Measurements from ENCODE around the gene YKT6.

Gene YKT6

GRCh38 chr7:44215531-44215930, 14.8 kb downstream of the YKT6 start:
- Histone ChIP-seq H3K4me3 (ENCODE audit: low read length in 2 of 2) (peak overlapping the region in 1 of 2 donors; percentile 24), H4K91ac (ENCODE audit: low read depth, low read length, poor library complexity) (no peak overlapping the region), H3K4ac (ENCODE audit: low read length) (no peak overlapping the region), H3K9ac (ENCODE audit: low read depth, low read length, poor library complexity) (no peak overlapping the region), H3K27me3 (ENCODE audit: control insufficient read depth in 3 of 3, insufficient read depth in 3 of 3, low read depth in 1 of 3, low read length in 3 of 3) (no peaks in the 10 kb centered on the region), H3K27ac (replicated peaks; ENCODE audit: low read length) (no peak overlapping the region), H4K8ac (ENCODE audit: low read depth, low read length) (no peak overlapping the region), H2BK120ac (ENCODE audit: low read depth, low read length) (no peak overlapping the region), H3K4me2 (ENCODE audit: insufficient read depth, low read length, poor library complexity, severe bottlenecking) (no peak overlapping the region), H2BK12ac (ENCODE audit: low read length) (no peak overlapping the region), H3K79me1 (ENCODE audit: low read depth, low read length) (no peaks in the 10 kb centered on the region), H2AK5ac (ENCODE audit: low read depth, low read length) (no peak overlapping the region), H3K14ac (ENCODE audit: low read length) (no peak overlapping the region), H3K36me3 (replicated peaks in 1 of 2; ENCODE audit: control insufficient read depth in 2 of 2, insufficient read depth in 2 of 2, low read length in 2 of 2) (peaks cover 15 to 35% of the 10 kb centered on the region in 2 donors), H2AFZ (ENCODE audit: low read length) (no peak overlapping the region), H2BK15ac (ENCODE audit: low read length) (no peak overlapping the region), H3K23ac (ENCODE audit: low read depth, low read length, poor library complexity) (no peak overlapping the region), H3K4me1 (ENCODE audit: control insufficient read depth in 2 of 2, insufficient read depth in 1 of 2, low read depth in 1 of 2, low read length in 2 of 2) (peaks cover 19 to 22% of the 10 kb centered on the region in 2 donors), H2BK5ac (ENCODE audit: low read length) (no peak overlapping the region), H3K18ac (ENCODE audit: low read length) (no peak overlapping the region), H3K9me3 (replicated peaks in 1 of 2; ENCODE audit: control insufficient read depth in 2 of 2, insufficient read depth in 1 of 2, low read depth in 1 of 2, low read length in 2 of 2) (peaks cover 4 to 7% of the 10 kb centered on the region in 2 donors)
- no peak for DNase-seq (ENCODE audit: low spot score)
- no CpG with 5 or more reads among the region's 7 CpGs for WGBS, 2 donors (ENCODE audit: extremely low coverage in 2 of 2, insufficient read length in 2 of 2, insufficient replicate concordance in 1 of 2)

- no peak overlapping the region for H2BK5ac ChIP-seq (ENCODE audit: low read length)
- H3K79me1 ChIP-seq (ENCODE audit: low read depth, low read length): no peaks in the 10 kb centered on the region
- no peak overlapping the region for H2BK15ac ChIP-seq (ENCODE audit: low read length)
- no peak for DNase-seq (ENCODE audit: low spot score)
- no peak overlapping the region for H3K23ac ChIP-seq (ENCODE audit: low read depth, low read length, poor library complexity)
- no peak overlapping the region for H4K8ac ChIP-seq (ENCODE audit: low read depth, low read length)
- peak overlapping the region; percentile 48 for H2BK12ac ChIP-seq (ENCODE audit: low read length)
- no peak overlapping the region for H3K18ac ChIP-seq (ENCODE audit: low read length)
- no peaks in the 10 kb centered on the region for H3K27me3 ChIP-seq (ENCODE audit: control insufficient read depth in 3 of 3, insufficient read depth in 3 of 3, low read depth in 1 of 3, low read length in 3 of 3)
- no peak overlapping the region for H2AFZ ChIP-seq (ENCODE audit: low read length)
- H2AK5ac ChIP-seq (ENCODE audit: low read depth, low read length): no peak overlapping the region
- no peak overlapping the region for H3K4me3 ChIP-seq (ENCODE audit: low read length in 2 of 2)
- no peak overlapping the region for H4K91ac ChIP-seq (ENCODE audit: low read depth, low read length, poor library complexity)
- no peak overlapping the region for H3K9ac ChIP-seq (ENCODE audit: low read depth, low read length, poor library complexity)
- no peak overlapping the region for H3K14ac ChIP-seq (ENCODE audit: low read length)
- peaks cover 11 to 30% of the 10 kb centered on the region in 2 donors for H3K36me3 ChIP-seq (replicated peaks in 1 of 2; ENCODE audit: control insufficient read depth in 2 of 2, insufficient read depth in 2 of 2, low read length in 2 of 2)
- H3K4ac ChIP-seq (ENCODE audit: low read length): no peak overlapping the region
- H3K4me2 ChIP-seq (ENCODE audit: insufficient read depth, low read length, poor library complexity, severe bottlenecking): no peak overlapping the region
- H2BK120ac ChIP-seq (ENCODE audit: low read depth, low read length): no peak overlapping the region
- peaks cover 19 to 22% of the 10 kb centered on the region in 2 donors for H3K4me1 ChIP-seq (ENCODE audit: control insufficient read depth in 2 of 2, insufficient read depth in 1 of 2, low read depth in 1 of 2, low read length in 2 of 2)
- peaks cover 4 to 7% of the 10 kb centered on the region in 2 donors for H3K9me3 ChIP-seq (replicated peaks in 1 of 2; ENCODE audit: control insufficient read depth in 2 of 2, insufficient read depth in 1 of 2, low read depth in 1 of 2, low read length in 2 of 2)
- no peak overlapping the region for H3K27ac ChIP-seq (replicated peaks; ENCODE audit: low read length)
- WGBS, 2 donors (ENCODE audit: extremely low coverage in 2 of 2, insufficient read length in 2 of 2, insufficient replicate concordance in 1 of 2): no CpG with 5 or more reads among the region's 8 CpGs
These were observed 15.2 kb downstream of the YKT6 start for GRCh38 chr7:44216019-44216418.

- WGBS, 2 donors (ENCODE audit: extremely low coverage in 2 of 2, insufficient read length in 2 of 2, insufficient replicate concordance in 1 of 2): no CpG with 5 or more reads among the region's 13 CpGs
- DNase-seq (ENCODE audit: low spot score): no peak
- no peak overlapping the region for H4K8ac ChIP-seq (ENCODE audit: low read depth, low read length)
These were observed 15.9 kb downstream of the YKT6 start for GRCh38 chr7:44216521-44217222.

GRCh38 chr7:44217223-44217714, 16.5 kb downstream of the YKT6 start:
- Histone ChIP-seq H3K4me1 (ENCODE audit: control insufficient read depth in 2 of 2, insufficient read depth in 1 of 2, low read depth in 1 of 2, low read length in 2 of 2) (peaks cover 19% of the 10 kb centered on the region in 2 donors), H4K8ac (ENCODE audit: low read depth, low read length) (no peak overlapping the region), H3K4me3 (ENCODE audit: low read length in 2 of 2) (no peak overlapping the region), H2BK12ac (ENCODE audit: low read length) (peak overlapping the region; percentile 30), H4K91ac (ENCODE audit: low read depth, low read length, poor library complexity) (no peak overlapping the region), H3K4me2 (ENCODE audit: insufficient read depth, low read length, poor library complexity, severe bottlenecking) (no peak overlapping the region), H3K23ac (ENCODE audit: low read depth, low read length, poor library complexity) (no peak overlapping the region), H3K79me1 (ENCODE audit: low read depth, low read length) (no peaks in the 10 kb centered on the region), H3K14ac (ENCODE audit: low read length) (no peak overlapping the region), H3K18ac (ENCODE audit: low read length) (peak overlapping the region; percentile 74), H2AFZ (ENCODE audit: low read length) (no peak overlapping the region), H3K27ac (replicated peaks; ENCODE audit: low read length) (no peak overlapping the region), H2BK15ac (ENCODE audit: low read length) (peak overlapping the region; percentile 90), H2AK5ac (ENCODE audit: low read depth, low read length) (peak overlapping the region; percentile 50), H3K9ac (ENCODE audit: low read depth, low read length, poor library complexity) (no peak overlapping the region), H3K36me3 (replicated peaks in 1 of 2; ENCODE audit: control insufficient read depth in 2 of 2, insufficient read depth in 2 of 2, low read length in 2 of 2) (peaks cover 3 to 18% of the 10 kb centered on the region in 2 donors), H3K9me3 (replicated peaks in 1 of 2; ENCODE audit: control insufficient read depth in 2 of 2, insufficient read depth in 1 of 2, low read depth in 1 of 2, low read length in 2 of 2) (peaks cover 4 to 7% of the 10 kb centered on the region in 2 donors), H2BK5ac (ENCODE audit: low read length) (no peak overlapping the region), H2BK120ac (ENCODE audit: low read depth, low read length) (peak overlapping the region; percentile 26), H3K27me3 (ENCODE audit: control insufficient read depth in 3 of 3, insufficient read depth in 3 of 3, low read depth in 1 of 3, low read length in 3 of 3) (no peaks in the 10 kb centered on the region), H3K4ac (ENCODE audit: low read length) (no peak overlapping the region)
- no CpG with 5 or more reads among the region's 19 CpGs for WGBS, 2 donors (ENCODE audit: extremely low coverage in 2 of 2, insufficient read length in 2 of 2, insufficient replicate concordance in 1 of 2)
- no peak for DNase-seq (ENCODE audit: low spot score)

More at GRCh38 chr7:44216521-44217222, 15.9 kb downstream of the YKT6 start:
- H3K27me3 ChIP-seq (ENCODE audit: control insufficient read depth in 3 of 3, insufficient read depth in 3 of 3, low read depth in 1 of 3, low read length in 3 of 3): no peaks in the 10 kb centered on the region
- H3K23ac ChIP-seq (ENCODE audit: low read depth, low read length, poor library complexity): no peak overlapping the region
- no peak overlapping the region for H2BK120ac ChIP-seq (ENCODE audit: low read depth, low read length)
- H3K36me3 ChIP-seq (replicated peaks in 1 of 2; ENCODE audit: control insufficient read depth in 2 of 2, insufficient read depth in 2 of 2, low read length in 2 of 2): peaks cover 6 to 24% of the 10 kb centered on the region in 2 donors
- peaks cover 4 to 7% of the 10 kb centered on the region in 2 donors for H3K9me3 ChIP-seq (replicated peaks in 1 of 2; ENCODE audit: control insufficient read depth in 2 of 2, insufficient read depth in 1 of 2, low read depth in 1 of 2, low read length in 2 of 2)
- H4K91ac ChIP-seq (ENCODE audit: low read depth, low read length, poor library complexity): no peak overlapping the region
- peaks cover 19% of the 10 kb centered on the region in 2 donors for H3K4me1 ChIP-seq (ENCODE audit: control insufficient read depth in 2 of 2, insufficient read depth in 1 of 2, low read depth in 1 of 2, low read length in 2 of 2)
- no peak overlapping the region for H3K14ac ChIP-seq (ENCODE audit: low read length)
- no peak overlapping the region for H3K4me3 ChIP-seq (ENCODE audit: low read length in 2 of 2)
- H3K27ac ChIP-seq (replicated peaks; ENCODE audit: low read length): no peak overlapping the region
- no peaks in the 10 kb centered on the region for H3K79me1 ChIP-seq (ENCODE audit: low read depth, low read length)
- H2AFZ ChIP-seq (ENCODE audit: low read length): peak overlapping the region; percentile 26
- no peak overlapping the region for H3K4ac ChIP-seq (ENCODE audit: low read length)
- H2AK5ac ChIP-seq (ENCODE audit: low read depth, low read length): peak overlapping the region; percentile 50
- no peak overlapping the region for H3K9ac ChIP-seq (ENCODE audit: low read depth, low read length, poor library complexity)
- no peak overlapping the region for H2BK12ac ChIP-seq (ENCODE audit: low read length)
- H3K18ac ChIP-seq (ENCODE audit: low read length): no peak overlapping the region
- H3K4me2 ChIP-seq (ENCODE audit: insufficient read depth, low read length, poor library complexity, severe bottlenecking): no peak overlapping the region
- no peak overlapping the region for H2BK15ac ChIP-seq (ENCODE audit: low read length)
- no peak overlapping the region for H2BK5ac ChIP-seq (ENCODE audit: low read length)

Measured in neuronal stem cell (in vitro differentiated cells).